ENCODE results near the gene FAM13A. TPM values are rescaled to one million over a fixed set of nuclear protein-coding genes. Genes with fewer than 3 reads are reported as not detected.

FAM13A gene
- total RNA-seq, 1 experiment from 2014 or later, result 26.7 TPM

GRCh38 chr4:88804234-88804633 lies 252.8 kb downstream of the FAM13A start:
- Histone ChIP-seq H2AFZ (no peak overlapping the region), H3K4me3 (no peak overlapping the region), H3K36me3 (ENCODE audit: low read depth) (no peaks in the 10 kb centered on the region), H3K9me2 (ENCODE audit: insufficient read depth) (no peaks in the 10 kb centered on the region), H3F3A (ENCODE audit: insufficient read depth, low read depth) (no peaks in the 10 kb centered on the region; the same call in 1 of the 2 replicates), H3K79me2 (ENCODE audit: low read depth) (no peaks in the 10 kb centered on the region), H3K27me3 (ENCODE audit: insufficient read depth, low read depth) (no peaks in the 10 kb centered on the region), H4K20me1 (ENCODE audit: insufficient read depth) (no peaks in the 10 kb centered on the region), H3K9me3 (ENCODE audit: insufficient read depth, low read depth) (no peaks in the 10 kb centered on the region), H3K27ac (no peak overlapping the region), H3K4me1 (replicated peaks; ENCODE audit: insufficient read depth) (no peaks in the 10 kb centered on the region), H3K4me2 (no peak overlapping the region)
- intact Hi-C loops (cut with micrococcal nuclease; ENCODE audit: unreplicated experiment), result no loop called here
- TF ChIP-seq EZH2 (IDR thresholded peaks at IDR 0.05; ENCODE audit: low read depth), result no peak
- TF ChIP-seq CTCF (conservative IDR thresholded peaks at IDR 0.05), result no peak
- CTCF ChIA-PET, result no interaction called here
- DNase-seq, result no peak
- BruUV-seq (replicated peaks), result no TSS peak
- POLR2A ChIA-PET (ENCODE audit: unreplicated experiment), result no interaction called here

- CTCF ChIA-PET, result no interaction called here
Measured at GRCh38 chr4:88803600-88804096, 253.3 kb downstream of the FAM13A start.

GRCh38 chr4:88802585-88803286 lies 254.2 kb downstream of the FAM13A start:
- ChIA-PET POLR2A (ENCODE audit: unreplicated experiment) (no interaction called here), CTCF (no interaction called here)
- H3F3A ChIP-seq (ENCODE audit: insufficient read depth, low read depth), result no peaks in the 10 kb centered on the region; the same call in 1 of the 2 replicates
- H3K27me3 ChIP-seq (ENCODE audit: insufficient read depth, low read depth), result no peaks in the 10 kb centered on the region
- intact Hi-C loops (cut with micrococcal nuclease; ENCODE audit: unreplicated experiment), result no loop called here
- H3K27ac ChIP-seq, result no peak overlapping the region
- H2AFZ ChIP-seq, result no peak overlapping the region
- no peak overlapping the region for H3K4me2 ChIP-seq
- H3K4me1 ChIP-seq (replicated peaks; ENCODE audit: insufficient read depth), result peaks cover 10% of the 10 kb centered on the region
- H3K36me3 ChIP-seq (ENCODE audit: low read depth), result no peaks in the 10 kb centered on the region
- DNase-seq, result no peak
- H3K79me2 ChIP-seq (ENCODE audit: low read depth), result no peaks in the 10 kb centered on the region
- H3K9me2 ChIP-seq (ENCODE audit: insufficient read depth), result no peaks in the 10 kb centered on the region
- no TSS peak for BruUV-seq (replicated peaks)
- H4K20me1 ChIP-seq (ENCODE audit: insufficient read depth), result no peaks in the 10 kb centered on the region
- H3K4me3 ChIP-seq, result no peak overlapping the region
- H3K9me3 ChIP-seq (ENCODE audit: insufficient read depth, low read depth), result no peaks in the 10 kb centered on the region
- TF ChIP-seq CTCF (conservative IDR thresholded peaks at IDR 0.05) (no peak), EZH2 (IDR thresholded peaks at IDR 0.05; ENCODE audit: low read depth) (no peak)

More at GRCh38 chr4:88803600-88804096, 253.3 kb downstream of the FAM13A start:
- no peak overlapping the region for H2AFZ ChIP-seq
- H3K79me2 ChIP-seq (ENCODE audit: low read depth), result no peaks in the 10 kb centered on the region
- H3K4me1 ChIP-seq (replicated peaks; ENCODE audit: insufficient read depth), result peaks cover under 1% of the 10 kb centered on the region; the same call in 1 of the 2 replicates
- peak in 1 of 2 experiments; percentile 81 for DNase-seq
- no peaks in the 10 kb centered on the region for H3K9me3 ChIP-seq (ENCODE audit: insufficient read depth, low read depth)
- H3K27me3 ChIP-seq (ENCODE audit: insufficient read depth, low read depth), result no peaks in the 10 kb centered on the region
- H3F3A ChIP-seq (ENCODE audit: insufficient read depth, low read depth), result no peaks in the 10 kb centered on the region; the same call in 1 of the 2 replicates
- H3K27ac ChIP-seq, result no peak overlapping the region
- BruUV-seq (replicated peaks), result no TSS peak
- H3K9me2 ChIP-seq (ENCODE audit: insufficient read depth), result no peaks in the 10 kb centered on the region
- H3K4me2 ChIP-seq, result no peak overlapping the region
- H3K4me3 ChIP-seq, result no peak overlapping the region
- POLR2A ChIA-PET (ENCODE audit: unreplicated experiment), result no interaction called here
- H3K36me3 ChIP-seq (ENCODE audit: low read depth), result no peaks in the 10 kb centered on the region
- intact Hi-C loops (cut with micrococcal nuclease; ENCODE audit: unreplicated experiment), result no loop called here
- H4K20me1 ChIP-seq (ENCODE audit: insufficient read depth), result no peaks in the 10 kb centered on the region
- no peak for TF ChIP-seq CTCF (conservative IDR thresholded peaks at IDR 0.05)
- no peak for TF ChIP-seq EZH2 (IDR thresholded peaks at IDR 0.05; ENCODE audit: low read depth)

Measured in PC-9 (cell line).